ENCODE measurements around the gene RTN4RL1. TPM values are rescaled to one million over a fixed set of nuclear protein-coding genes. Genes with fewer than 3 reads are reported as not detected.
A peak's percentile ranks its signal among the peaks of the same experiment; 100 is the strongest.

Gene RTN4RL1
- total and polyA plus RNA-seq, 2 of the 13 experiments (the other 11 are each of a cell fraction or from before 2014, with no cell fraction given) = 0.01 TPM; not detected in 1

GRCh38 chr17:2041561-2042389, 16.6 kb upstream of the RTN4RL1 start, which contains the start of gene OVCA2 (continued):
- TF ChIP-seq TFAP4 (IDR thresholded peaks at IDR 0.05; ENCODE audit: borderline replicate concordance, low read depth) (no peak), STAG1 (CRISPR knock-in tag; IDR thresholded peaks at IDR 0.05) (peak; percentile 85), TEAD2 (CRISPR knock-in tag; IDR thresholded peaks at IDR 0.05) (no peak), GMEB2 (CRISPR knock-in tag; IDR thresholded peaks at IDR 0.05; ENCODE audit: low read depth) (0 out of 2 replicates have a peak, but pooled peaks have one; percentile 53), ZNF333 (CRISPR knock-in tag; IDR thresholded peaks at IDR 0.05; ENCODE audit: borderline replicate concordance) (no peak), EP300 (IDR thresholded peaks at IDR 0.05; ENCODE audit: low read depth in 2 of 2, low read length in 2 of 2) (no peak), EP300 (CRISPR knock-in tag; IDR thresholded peaks at IDR 0.05; ENCODE audit: borderline replicate concordance) (no peak), KDM5B (CRISPR knock-in tag; IDR thresholded peaks at IDR 0.05; ENCODE audit: borderline replicate concordance) (peak; percentile 61), MTA1 (CRISPR knock-in tag; IDR thresholded peaks at IDR 0.05; ENCODE audit: borderline replicate concordance) (no peak), AGO1 (IDR thresholded peaks at IDR 0.05; ENCODE audit: low read depth, low read length, poor library complexity, severe bottlenecking) (no peak), ZKSCAN5 (CRISPR knock-in tag; IDR thresholded peaks at IDR 0.05) (no peak), ZNF550 (CRISPR knock-in tag; IDR thresholded peaks at IDR 0.05; ENCODE audit: borderline replicate concordance) (no peak), NONO (IDR thresholded peaks at IDR 0.05) (no peak), NONO (CRISPR knock-in tag; conservative IDR thresholded peaks at IDR 0.05) (peak; percentile 91), TBP (CRISPR knock-in tag; IDR thresholded peaks at IDR 0.05) (no peak), SNAPC5 (CRISPR knock-in tag; IDR thresholded peaks at IDR 0.05; ENCODE audit: borderline replicate concordance) (no peak), FOXO1 (CRISPR knock-in tag; IDR thresholded peaks at IDR 0.05) (peak; percentile 20; the same call in 1 of the 2 replicates), BRF2 (CRISPR knock-in tag; IDR thresholded peaks at IDR 0.05) (no peak), RNF2 (conservative IDR thresholded peaks at IDR 0.05; ENCODE audit: low read depth) (no peak), DNMT3B (CRISPR knock-in tag; conservative IDR thresholded peaks at IDR 0.05) (no peak), ZNF878 (CRISPR knock-in tag; IDR thresholded peaks at IDR 0.05) (0 out of 2 replicates have a peak, but pooled peaks have one; percentile 32), SNRNP70 (IDR thresholded peaks at IDR 0.05; ENCODE audit: low read depth, low read length) (no peak), MEIS2 (CRISPR knock-in tag; IDR thresholded peaks at IDR 0.05) (peak; percentile 52)

Data from HepG2 (cell line).